ENCODE data around the gene KAZN. TPM values are rescaled to one million over a fixed set of nuclear protein-coding genes. Genes with fewer than 3 reads are reported as not detected.

Gene KAZN
- total RNA-seq, 1 experiment from 2014 or later: 3.4 TPM

DNA sequence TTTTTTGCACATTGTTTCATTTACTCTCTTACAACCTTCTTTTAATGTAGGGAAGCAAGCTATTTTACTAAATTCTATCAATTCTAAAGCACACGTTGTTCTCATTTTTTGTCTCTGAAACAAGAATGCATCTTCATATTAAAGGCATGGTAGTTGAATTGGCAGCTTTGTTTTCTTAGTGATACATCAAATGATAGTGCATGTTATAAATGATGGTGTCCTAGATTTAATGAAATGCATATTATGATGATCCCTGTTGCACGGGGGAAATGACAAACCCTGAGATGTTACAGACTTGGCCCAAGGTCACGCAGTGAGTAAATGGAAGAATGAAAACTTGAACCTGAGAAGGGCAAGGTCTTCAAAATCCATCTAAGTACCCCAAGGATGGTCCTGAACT, 213.1 kb downstream of the KAZN start:
- Histone ChIP-seq H3K9me3 (peaks cover 2% of the 10 kb centered on the region; the same call in 1 of the 2 replicates), H3K4me3 (no peak overlapping the region), H3K27me3 (no peaks in the 10 kb centered on the region), H3K36me3 (no peaks in the 10 kb centered on the region)
- DNase-seq: no peak

DNA sequence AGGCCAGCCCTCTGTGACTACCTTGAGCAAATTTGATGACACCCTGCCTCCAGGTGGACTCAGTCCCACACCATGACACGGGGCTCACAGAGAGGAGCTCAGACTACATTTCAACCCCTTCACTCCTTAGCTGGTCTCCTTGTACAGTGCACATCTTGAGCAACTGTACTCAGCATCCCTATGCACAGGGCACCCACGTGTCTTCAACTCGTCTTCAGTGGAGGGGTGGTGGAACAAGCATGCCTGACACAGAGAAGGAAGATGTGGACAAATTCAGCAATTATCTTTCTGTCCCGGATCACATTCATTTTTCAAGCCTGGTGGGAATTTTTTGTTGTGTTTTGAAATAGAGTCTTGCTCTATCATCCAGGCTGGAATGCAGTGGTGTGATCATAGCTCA, 213.7 kb downstream of the KAZN start:
- H3K27me3 ChIP-seq: no peaks in the 10 kb centered on the region
- 0 out of 2 replicates have a peak, but pooled peaks cover 2% of the 10 kb centered on the region for H3K9me3 ChIP-seq
- no peak for DNase-seq
- H3K4me3 ChIP-seq: no peak overlapping the region
- H3K36me3 ChIP-seq: no peaks in the 10 kb centered on the region

DNA sequence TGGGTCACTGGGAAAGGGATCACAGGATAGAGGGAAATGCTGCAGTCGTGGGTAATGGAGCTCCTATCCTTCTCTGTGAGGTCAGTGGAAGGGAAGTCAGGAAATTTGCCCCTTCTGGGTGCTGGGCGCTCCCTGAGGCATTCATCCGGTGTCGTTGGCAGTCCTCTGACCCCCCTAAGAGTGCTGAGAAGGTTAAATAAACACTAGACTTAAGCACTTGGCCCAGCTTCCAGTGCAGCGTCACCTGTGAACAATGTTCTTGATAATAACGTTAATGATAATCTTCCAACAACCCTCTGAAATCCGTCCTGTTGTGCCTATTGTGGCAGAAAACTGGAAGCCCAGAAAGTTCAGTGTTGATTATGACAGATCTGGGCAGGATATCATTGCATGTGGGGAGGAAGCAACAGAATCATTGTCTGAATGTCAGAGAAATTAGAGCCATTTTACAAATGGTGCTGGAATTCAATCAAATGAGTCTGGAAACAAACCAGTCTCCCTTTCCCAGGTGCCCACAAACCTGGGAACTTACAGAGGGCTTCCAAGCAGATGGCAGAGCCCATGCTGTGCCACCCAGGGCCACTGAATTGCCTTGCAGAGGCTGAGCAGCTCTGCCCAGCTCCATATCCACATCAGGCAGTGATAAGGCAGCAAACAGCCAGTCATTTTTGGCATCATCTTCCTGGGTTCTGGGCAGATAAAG, 216.8 kb downstream of the KAZN start:
- H3K27me3 ChIP-seq: no peaks in the 10 kb centered on the region
- H3K36me3 ChIP-seq: no peaks in the 10 kb centered on the region
- H3K9me3 ChIP-seq: 0 out of 2 replicates have a peak, but pooled peaks cover 2% of the 10 kb centered on the region
- peak; percentile 36 for DNase-seq
- H3K4me3 ChIP-seq: no peak overlapping the region

DNA sequence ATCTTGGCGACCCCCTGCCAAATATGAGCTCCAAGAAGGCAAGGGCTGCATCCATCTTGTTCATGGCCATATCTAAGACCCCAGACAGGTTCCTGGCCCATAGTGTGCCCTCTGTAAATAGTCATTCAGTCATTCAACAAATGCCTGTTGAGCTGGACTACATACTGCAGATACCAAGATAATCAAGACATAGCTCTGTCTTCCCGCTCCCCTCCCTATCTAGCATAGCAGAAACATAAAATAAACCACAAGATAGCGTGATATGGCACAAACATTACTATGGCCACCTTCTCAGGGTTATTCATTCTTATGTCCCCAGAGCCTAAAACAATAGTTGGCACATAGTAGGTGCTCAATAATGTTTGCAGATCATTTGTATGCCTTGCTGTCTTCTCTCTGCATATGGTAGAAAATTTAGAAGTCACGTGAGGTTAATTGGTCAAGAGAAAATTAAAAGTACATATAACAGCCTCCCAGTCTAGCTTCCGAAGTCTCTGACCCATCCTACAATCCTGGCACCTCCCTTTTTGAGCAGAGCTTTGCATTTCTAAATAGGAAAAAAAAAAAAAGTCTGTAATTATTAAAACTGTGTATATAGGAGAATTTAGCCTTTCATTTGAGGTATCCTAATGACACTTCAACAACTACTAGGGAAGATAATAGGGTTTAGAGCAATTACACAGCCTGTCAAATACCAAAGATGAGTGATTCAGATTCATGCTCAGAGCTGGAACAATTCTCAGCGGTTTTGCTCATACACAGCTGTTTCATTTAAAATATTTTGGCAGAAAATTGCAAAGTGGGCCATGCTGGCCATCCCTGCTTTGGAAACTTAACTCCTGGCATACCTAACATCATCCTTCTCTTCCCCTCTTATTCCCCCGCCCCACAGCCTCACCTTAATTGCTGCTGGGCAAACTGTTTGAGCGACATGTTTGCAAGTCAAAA, 219.0 kb downstream of the KAZN start:
- Histone ChIP-seq H3K27me3 (no peaks in the 10 kb centered on the region), H3K4me3 (no peak overlapping the region), H3K9me3 (0 out of 2 replicates have a peak, but pooled peaks cover 2% of the 10 kb centered on the region), H3K36me3 (no peaks in the 10 kb centered on the region)
- no peak for DNase-seq

DNA sequence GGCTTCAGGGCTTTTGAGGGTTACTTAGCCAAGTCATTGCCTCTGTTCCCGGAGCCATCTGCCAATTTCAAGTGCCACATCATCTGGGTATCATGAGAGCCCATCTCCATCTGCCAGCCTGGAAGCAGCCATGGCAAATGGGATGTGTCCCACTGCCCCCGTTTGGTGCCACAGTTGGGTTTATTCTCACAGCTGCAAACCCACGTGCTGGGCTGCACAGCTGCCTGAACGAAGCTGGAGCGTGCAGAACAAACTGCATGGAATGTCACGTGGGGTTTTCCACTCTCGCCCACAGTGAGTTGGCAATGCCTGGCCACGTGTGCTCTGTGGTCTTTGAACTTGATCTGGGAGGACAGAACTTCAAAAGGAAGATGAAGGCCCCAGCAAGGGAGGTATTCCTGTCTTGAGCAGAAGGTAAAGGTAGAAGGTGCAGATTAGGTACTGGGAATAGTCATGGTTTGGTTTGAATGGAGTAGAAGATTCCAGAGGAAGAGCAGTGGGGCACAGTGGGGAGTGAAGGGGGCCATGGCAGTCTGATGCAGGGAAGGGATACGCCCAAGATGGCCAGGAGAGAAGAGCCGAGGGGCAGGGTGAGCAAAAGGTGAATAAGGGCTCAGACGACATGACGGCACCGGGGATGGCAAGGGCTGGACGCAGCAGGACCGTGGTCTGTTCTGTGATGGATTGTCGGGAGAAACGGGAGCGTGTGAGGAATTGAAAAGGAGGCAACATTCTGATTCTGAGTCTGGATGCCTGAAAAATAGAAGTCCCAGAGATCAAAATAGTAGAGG, 222.0 kb downstream of the KAZN start:
- Histone ChIP-seq H3K36me3 (no peaks in the 10 kb centered on the region), H3K9me3 (0 out of 2 replicates have a peak, but pooled peaks cover 2% of the 10 kb centered on the region), H3K27me3 (no peaks in the 10 kb centered on the region), H3K4me3 (no peak overlapping the region)
- DNase-seq: no peak

DNA sequence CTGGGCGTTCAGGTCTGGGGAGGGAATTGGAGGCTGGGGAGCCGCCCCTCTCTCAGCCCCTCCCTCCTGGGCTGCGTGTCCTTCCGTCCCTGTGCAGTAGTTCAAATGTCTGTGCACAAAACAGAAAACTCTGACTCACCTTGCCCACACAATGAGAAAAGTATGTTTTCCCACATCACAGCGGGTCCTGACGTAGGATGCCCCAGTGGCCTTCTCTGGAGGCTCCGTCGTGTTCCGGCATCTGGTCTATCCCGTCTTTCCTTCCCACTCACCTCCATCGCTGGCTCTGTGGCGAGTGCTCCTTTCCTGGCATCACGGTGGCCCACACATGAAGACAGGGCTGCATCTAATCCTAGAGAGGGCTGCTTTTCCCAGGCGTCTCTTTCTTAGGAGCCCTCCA, 224.0 kb downstream of the KAZN start:
- Histone ChIP-seq H3K9me3 (no peaks in the 10 kb centered on the region), H3K27me3 (no peaks in the 10 kb centered on the region), H3K4me3 (no peak overlapping the region), H3K36me3 (no peaks in the 10 kb centered on the region)
- no peak for DNase-seq

DNA sequence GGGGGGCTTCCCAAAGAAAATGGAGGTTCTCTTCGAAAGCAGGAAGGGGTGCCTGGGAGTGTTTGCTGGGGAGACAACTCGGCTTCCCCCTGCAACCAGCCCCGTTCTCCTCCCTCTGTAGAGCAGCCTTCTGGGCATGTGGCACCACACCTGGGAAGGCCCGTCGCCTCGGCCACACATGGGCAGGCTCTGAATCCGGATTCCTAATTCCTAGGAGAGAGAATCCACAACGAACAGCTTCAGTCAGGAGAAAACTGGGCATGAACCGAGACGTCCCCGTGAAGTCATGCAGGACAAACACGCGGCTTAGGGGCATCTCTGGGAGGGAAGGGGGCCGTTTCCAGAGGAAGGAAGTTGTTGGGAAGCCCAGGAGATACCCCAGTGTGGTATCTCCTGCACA, 224.5 kb downstream of the KAZN start:
- DNase-seq: no peak
- Histone ChIP-seq H3K27me3 (no peaks in the 10 kb centered on the region), H3K4me3 (no peak overlapping the region), H3K36me3 (no peaks in the 10 kb centered on the region), H3K9me3 (no peaks in the 10 kb centered on the region)

DNA sequence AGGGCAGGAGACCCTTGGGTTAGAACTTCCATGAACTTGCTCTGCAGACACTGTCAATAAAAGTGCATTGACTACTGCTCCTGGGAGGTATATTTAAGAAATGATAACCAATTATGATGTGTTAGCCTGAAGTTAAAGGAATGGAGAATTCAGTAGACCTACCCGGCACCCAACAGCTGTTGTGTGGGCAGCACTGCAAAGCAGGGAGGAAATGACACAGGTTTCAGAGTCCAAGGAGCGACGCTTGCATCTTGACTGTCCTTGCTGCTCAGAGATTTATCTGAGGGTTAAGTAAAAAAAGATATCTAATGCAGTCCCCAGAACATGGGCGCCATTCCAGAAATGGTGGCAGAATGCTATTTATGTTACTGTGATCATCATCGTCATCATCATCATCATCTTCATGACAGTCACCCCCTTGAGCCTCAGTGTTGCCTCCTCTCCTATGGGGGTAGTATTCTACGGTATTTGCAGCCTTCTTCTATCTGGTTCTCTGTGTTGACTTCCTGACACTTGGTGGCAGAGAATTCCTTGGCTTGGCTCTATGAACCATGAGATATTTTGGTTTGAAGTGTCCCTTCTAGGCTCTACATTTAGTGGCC, 225.9 kb downstream of the KAZN start:
- no peak for DNase-seq
- Histone ChIP-seq H3K27me3 (no peaks in the 10 kb centered on the region), H3K36me3 (no peaks in the 10 kb centered on the region), H3K4me3 (no peak overlapping the region), H3K9me3 (no peaks in the 10 kb centered on the region)

DNA sequence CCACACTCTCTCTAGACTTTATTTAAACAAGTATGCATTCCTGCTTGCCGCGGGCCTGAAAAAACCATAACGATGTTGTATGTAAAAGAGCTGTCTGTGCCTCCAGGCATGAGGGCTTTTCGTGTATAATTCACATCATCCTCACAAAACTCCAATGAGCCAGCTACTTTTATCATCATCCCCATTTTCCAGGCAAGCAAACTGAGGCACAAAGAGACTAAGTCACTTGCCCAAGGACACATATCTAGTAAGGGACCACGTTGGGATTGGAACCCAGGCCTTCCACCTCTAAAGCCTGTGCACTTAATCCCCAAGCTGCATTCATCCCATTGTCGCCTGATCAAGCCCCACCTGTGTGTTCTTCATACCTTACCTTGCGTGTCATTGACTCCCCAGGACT, 226.9 kb downstream of the KAZN start:
- Histone ChIP-seq H3K4me3 (no peak overlapping the region), H3K9me3 (no peaks in the 10 kb centered on the region), H3K36me3 (no peaks in the 10 kb centered on the region), H3K27me3 (no peaks in the 10 kb centered on the region)
- no peak for DNase-seq

DNA sequence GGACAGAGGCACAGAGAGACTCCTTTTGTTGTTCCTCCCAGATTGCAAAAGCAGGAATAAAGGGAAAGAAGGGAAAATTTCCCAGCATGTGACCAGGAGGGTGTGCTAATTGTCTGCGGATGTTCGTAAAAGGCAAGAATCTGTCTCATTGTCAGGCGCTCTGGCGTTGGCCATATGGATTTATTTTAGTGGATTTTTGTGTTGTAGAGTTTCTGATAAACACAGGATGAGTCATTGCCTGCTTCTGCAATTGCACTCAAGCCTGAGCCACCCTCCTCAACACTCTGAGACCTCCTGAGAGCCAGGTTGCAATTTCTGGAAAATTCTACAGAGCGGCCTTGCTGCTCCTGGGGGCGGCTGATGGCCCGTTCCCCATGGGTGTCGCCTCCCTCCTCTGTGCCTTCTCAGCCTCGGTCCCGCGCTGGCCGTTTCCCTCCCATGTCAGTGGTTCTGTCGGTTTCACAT, 227.7 kb downstream of the KAZN start:
- H3K4me3 ChIP-seq: no peak overlapping the region
- H3K27me3 ChIP-seq: no peaks in the 10 kb centered on the region
- H3K9me3 ChIP-seq: no peaks in the 10 kb centered on the region
- H3K36me3 ChIP-seq: no peaks in the 10 kb centered on the region
- peak; percentile 5 for DNase-seq

DNA sequence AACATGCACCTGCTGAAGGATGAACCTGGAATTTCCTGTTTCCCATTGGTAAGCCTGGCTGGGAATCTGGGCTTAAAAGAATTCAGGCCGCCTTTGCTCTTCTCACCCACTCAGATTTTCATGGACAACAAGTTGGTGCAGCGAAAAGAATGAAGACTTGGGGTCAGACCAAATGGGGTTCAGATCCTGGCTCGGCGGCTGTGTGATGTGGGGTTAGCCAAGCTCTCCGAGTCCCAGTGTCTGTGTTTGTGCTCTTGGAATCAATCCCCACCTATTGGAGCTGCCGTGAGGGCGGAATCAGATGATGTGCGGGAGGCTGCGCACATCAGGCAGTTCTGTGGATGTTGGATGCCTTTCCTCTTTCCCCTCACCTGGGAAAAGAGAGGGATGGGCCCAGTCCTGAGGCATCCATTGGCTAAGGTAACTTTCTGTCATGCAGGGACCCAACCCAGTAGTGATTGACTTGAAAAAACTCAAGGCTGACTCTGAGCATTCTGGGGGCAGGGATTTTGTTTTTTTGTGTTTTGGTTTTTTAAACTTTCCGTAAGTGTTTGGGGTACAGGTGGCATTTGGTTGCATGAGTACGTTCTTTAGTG, 228.3 kb downstream of the KAZN start:
- Histone ChIP-seq H3K36me3 (no peaks in the 10 kb centered on the region), H3K27me3 (no peaks in the 10 kb centered on the region), H3K4me3 (no peak overlapping the region), H3K9me3 (no peaks in the 10 kb centered on the region)
- no peak for DNase-seq

DNA sequence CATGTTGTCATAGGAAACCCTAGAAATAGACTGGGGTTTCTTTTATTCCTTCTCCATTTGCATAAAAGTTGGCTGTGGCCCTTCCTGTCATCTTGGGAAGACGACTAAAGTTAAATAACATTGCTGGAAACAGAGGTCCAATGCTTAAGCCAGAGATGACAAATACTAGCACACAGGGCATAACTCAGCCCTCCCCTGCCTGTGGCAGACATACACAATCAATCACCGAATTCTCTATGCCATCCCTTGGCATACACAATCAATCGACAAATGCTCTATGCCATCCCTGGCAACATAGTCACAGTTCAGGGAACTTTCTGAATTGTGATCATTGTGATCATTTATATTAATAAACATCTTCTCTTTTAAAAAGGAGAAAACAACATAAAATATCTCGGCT, 229.4 kb downstream of the KAZN start:
- H3K4me3 ChIP-seq: no peak overlapping the region
- no peaks in the 10 kb centered on the region for H3K36me3 ChIP-seq
- H3K9me3 ChIP-seq: no peaks in the 10 kb centered on the region
- DNase-seq: no peak
- no peaks in the 10 kb centered on the region for H3K27me3 ChIP-seq

DNA sequence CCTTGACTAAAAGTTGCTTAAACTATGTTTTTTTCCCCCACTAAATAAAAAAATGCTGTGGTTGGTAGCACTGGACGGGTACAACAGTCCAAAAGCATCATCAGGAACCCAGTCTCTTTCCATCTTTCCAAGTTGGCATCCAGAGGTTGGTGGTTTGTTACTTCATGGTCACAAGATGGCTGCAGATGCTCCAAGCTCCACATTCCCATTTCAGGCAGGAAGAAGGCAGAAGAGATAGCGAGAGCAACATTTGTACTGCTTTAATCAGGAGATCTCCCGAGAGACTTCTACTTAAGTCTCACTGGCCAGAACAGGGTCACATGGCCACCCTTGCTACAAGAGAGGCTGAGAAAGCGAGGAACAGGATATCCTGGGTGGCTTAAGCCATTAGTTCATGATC, 230.2 kb downstream of the KAZN start:
- H3K4me3 ChIP-seq: no peak overlapping the region
- H3K9me3 ChIP-seq: no peaks in the 10 kb centered on the region
- DNase-seq: no peak
- no peaks in the 10 kb centered on the region for H3K27me3 ChIP-seq
- H3K36me3 ChIP-seq: no peaks in the 10 kb centered on the region

DNA sequence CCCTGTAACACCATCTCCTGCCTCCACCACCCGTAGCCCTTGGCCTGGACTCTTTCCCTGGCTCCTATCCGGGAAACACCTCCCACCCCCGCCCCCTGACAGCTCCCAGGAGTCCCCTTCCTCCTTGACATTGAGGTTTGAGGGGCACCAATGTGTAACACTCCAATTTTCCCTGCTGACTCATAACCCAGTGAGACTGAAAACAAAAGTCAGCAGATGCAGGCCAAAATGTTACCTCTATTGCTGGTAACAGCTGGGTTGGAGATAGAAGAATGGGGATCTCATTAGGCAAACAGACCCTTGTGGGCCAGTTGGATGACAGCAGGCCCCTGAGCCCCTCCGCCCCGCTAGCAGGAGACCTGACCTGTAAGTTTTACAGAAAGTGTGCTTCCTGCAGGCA, 237.2 kb downstream of the KAZN start:
- Histone ChIP-seq H3K27me3 (no peaks in the 10 kb centered on the region), H3K36me3 (no peaks in the 10 kb centered on the region), H3K4me3 (no peak overlapping the region), H3K9me3 (no peaks in the 10 kb centered on the region)
- no peak for DNase-seq

DNA sequence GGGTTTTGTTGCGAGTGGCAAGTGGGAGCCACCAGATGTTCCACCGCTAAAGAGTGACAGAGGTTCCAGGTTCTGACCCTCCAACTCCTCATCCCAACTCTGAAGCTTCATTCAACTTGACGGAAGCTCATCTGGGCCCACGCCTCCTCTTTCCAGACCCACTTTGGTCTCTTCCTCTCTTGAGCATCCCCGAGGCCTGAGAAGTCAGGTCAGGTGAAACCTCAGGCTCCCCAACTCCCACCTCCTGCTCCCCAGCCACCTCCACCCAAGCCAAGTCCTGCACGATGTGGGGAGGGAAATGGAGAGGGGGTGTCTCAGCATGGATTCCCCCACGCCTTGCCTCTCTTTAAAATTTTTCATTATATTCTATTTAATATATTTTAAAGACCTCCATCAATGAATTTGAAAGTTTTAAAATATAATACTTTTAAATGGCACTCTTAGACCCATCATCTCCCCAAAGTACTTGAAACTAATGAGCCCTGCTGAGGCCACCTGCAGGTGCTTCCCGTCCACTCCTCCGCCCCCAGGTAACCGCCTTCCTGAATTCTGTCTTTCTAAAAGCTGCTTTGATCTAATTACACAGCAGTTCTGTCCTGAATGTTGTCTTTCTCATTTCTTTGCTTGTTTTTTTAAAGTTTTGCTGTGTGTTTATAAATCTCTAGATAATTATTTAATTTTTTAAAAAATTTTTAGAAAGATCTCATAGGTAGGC, 238.1 kb downstream of the KAZN start:
- Histone ChIP-seq H3K36me3 (no peaks in the 10 kb centered on the region), H3K4me3 (no peak overlapping the region), H3K9me3 (no peaks in the 10 kb centered on the region), H3K27me3 (no peaks in the 10 kb centered on the region)
- DNase-seq: no peak

DNA sequence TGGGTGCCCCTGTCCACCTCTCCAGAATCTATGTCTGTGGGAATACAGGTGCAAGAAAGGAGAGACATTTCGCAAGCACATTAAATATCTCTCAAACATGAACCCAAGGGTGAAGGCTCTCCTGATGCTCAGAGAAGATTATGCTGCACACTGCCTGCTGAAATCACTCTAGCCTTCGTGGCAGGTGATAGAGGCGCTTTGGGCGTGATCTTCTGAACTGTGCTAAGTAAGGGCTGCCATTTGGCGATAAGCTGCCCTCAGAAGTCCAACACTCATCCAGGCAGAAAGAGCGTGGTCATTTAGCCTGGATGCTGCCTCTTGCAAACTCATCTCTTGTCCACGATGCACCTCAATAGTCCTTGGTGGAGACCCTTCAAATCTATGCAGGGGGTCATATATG, 241.9 kb downstream of the KAZN start:
- no peak for DNase-seq
- Histone ChIP-seq H3K36me3 (no peaks in the 10 kb centered on the region), H3K4me3 (no peak overlapping the region), H3K27me3 (no peaks in the 10 kb centered on the region), H3K9me3 (peaks cover 10% of the 10 kb centered on the region)
